AG09319 (cell line): ENCODE data around the gene TEAD2.
"Not testable (repeated sequence)": the region's sequence is repeated elsewhere in the genome, so short reads cannot be mapped to it uniquely, and the experiment has no call there.

Source experiments
- DNase-seq: peaks from one replicate; pipeline ENCODE4 v3.0.0-alpha.2; 2010; ENCODE audit warnings: low read depth; ENCODE audit errors: extremely low read depth
- TF ChIP-seq, protein P1 (sequence below): IDR thresholded peaks from 2 replicates; pipeline ENCODE4 v1.5.1; 2011; ENCODE audit warnings: low read depth, mild to moderate bottlenecking, inconsistent platforms, low read length, moderate library complexity

The TEAD2 gene

DNA sequence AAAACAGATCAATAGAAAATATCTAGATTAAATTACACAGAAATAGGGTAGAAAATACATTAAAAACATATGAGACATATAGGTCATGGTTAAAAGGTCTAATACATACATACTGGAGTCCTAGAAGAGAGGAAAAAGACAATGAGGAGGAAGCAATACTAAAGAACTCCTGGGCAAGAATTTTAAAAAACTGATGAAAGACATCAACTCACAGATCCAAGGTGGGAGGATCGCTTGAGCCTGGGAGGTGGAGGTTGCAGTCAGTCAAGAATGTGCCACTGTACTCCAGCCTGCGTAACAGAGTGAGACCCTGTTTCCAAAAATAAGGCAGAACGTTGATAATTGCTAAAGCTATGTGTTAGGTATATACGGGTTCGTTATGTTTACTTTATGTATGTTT, 20.4 kb upstream of the TEAD2 start:
- no peak for DNase-seq
- TF ChIP-seq, protein P1, sequence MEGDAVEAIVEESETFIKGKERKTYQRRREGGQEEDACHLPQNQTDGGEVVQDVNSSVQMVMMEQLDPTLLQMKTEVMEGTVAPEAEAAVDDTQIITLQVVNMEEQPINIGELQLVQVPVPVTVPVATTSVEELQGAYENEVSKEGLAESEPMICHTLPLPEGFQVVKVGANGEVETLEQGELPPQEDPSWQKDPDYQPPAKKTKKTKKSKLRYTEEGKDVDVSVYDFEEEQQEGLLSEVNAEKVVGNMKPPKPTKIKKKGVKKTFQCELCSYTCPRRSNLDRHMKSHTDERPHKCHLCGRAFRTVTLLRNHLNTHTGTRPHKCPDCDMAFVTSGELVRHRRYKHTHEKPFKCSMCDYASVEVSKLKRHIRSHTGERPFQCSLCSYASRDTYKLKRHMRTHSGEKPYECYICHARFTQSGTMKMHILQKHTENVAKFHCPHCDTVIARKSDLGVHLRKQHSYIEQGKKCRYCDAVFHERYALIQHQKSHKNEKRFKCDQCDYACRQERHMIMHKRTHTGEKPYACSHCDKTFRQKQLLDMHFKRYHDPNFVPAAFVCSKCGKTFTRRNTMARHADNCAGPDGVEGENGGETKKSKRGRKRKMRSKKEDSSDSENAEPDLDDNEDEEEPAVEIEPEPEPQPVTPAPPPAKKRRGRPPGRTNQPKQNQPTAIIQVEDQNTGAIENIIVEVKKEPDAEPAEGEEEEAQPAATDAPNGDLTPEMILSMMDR: no peak

DNA sequence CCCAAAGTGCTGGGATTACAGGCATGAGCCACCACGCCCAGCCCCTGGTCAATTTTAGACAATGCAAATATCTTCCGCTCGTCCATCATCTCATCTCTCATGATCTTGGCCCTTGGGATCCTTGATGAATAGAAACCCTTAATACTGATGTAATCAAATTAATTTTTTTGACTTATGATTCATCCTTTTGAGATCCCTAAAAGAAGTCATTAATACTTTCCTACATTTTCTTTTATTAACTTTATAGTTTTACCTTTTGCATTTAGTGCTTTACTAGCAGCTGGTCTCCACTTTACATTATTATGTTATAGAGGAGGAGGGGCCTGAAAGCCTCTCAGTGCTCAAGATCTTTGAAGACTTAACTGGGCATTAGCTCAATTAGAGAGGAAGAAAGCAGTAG, 18.2 kb upstream of the TEAD2 start:
- DNase-seq: no peak
- TF ChIP-seq, protein P1: no peak

DNA sequence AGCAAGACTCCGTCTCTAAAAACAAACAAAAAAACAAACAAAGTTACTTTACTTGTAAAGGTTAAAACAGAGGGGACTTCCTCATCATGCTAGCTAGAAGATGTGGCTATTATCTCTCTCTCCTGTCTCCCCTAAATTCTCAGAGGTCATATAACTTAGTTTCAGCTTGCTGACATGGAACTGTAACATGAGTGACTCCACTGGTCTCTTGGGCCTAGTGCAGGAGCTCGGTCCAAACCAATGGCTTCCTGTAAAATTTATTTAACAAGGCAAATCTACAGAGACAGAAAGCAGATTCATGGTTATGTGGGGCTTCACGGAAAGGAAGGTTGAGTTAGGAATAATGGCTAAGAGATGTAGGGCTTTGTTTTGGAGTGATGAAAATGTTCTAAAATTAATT, 16.3 kb upstream of the TEAD2 start:
- no peak for DNase-seq
- TF ChIP-seq, protein P1: no peak

DNA sequence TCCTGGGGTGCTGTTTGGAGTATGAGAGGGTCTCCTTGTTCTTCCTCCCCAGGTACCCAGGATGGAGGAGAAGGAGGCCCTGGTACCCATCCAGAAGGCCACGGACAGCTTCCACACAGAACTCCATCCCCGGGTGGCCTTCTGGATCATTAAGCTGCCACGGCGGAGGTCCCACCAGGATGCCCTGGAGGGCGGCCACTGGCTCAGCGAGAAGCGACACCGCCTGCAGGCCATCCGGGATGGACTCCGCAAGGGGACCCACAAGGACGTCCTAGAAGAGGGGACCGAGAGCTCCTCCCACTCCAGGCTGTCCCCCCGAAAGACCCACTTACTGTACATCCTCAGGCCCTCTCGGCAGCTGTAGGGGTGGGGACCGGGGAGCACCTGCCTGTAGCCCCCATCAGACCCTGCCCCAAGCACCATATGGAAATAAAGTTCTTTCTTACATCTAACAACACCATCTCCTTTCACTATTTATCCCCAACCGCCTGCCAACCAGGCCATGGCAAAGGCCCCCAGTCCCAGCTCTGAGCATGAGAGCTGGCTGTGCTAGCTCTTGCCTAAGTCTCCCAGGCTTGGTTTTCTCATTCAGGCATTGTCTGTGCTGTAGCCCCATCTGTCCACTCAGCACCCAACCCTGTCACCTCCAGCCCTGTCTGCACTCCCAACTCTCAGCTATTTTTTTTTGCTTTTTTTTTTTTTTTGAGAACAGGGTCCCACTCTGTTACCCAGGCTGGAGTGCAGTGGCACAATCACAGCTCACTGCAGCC, 12.6 kb upstream of the TEAD2 start:
- TF ChIP-seq, protein P1: no peak
- no peak for DNase-seq

DNA sequence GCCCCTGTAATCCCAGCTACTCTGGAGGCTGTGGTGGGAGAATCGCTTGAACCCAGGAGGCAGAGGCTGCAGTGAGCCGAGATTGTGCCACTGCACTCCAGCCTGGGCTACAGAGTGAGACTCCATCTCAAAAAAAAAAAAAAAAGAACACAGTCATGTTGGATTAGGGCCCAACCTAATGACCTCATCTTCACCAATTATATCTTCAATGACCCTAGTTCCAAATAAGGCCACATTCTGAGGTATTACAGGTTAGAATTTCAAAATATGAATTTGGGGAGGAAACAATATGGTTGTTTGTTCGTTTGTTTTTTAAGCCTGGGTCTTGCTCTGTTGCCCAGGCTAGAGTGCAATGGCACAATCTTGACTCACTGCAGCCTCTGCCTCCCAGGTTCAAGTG, 11.0 kb upstream of the TEAD2 start:
- DNase-seq: not testable (repeated sequence)

DNA sequence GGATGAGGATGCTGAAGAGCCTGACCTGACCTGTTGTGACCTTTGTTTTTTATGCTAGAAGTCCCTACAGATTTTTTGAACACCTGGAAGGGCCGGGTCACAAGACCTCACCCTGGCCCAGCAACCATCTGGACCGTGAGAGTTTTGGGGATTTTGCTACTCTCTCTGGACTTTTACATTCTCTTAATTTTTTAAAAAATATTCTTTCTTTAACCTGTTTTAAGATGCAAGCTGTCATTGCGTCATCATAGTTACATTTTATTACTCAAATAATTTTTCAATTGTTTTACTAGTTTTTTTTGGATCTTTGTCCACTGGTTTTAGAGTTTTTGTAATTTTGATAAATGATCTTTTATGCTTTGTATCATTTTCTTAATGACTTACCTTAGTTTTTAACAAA, 9.0 kb upstream of the TEAD2 start:
- DNase-seq: no peak
- TF ChIP-seq, protein P1: no peak

DNA sequence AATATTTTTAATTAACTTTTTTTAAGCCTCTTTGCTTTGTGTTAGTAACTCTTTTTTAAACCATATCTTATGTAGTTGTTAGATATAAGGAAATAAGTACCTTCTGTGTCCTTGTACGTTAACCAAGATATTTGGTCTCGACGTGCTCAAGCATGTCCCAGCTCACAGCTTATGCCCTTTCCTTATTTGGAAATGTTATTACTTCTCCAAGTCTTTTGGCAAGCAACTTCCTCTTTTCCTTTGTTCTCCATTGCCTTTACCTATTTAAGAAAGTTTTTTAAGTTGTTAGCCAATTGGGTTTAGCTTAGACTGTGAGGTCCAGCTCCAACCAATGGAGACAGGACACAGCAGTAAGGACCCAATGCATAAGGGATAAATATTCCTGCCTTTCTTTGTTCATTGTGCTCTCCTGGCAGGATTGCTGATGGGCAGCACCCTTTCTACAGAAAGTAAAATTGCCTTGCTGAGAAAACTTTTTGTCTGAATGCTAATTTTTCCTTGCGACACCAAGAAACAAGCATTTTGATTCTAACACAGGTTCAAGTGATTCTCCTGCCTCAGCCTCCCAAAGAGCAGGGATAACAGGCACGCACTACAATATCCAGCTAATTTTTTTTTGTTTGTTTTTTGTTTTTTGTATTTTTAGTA, 6.6 kb upstream of the TEAD2 start:
- TF ChIP-seq, protein P1: no peak
- no peak for DNase-seq
